DMS153 treated with DMSO at 0.1 percent for 48 hours (cell line): ENCODE data around the gene TMEM178B.
"Not testable (repeated sequence)": the region's sequence is repeated elsewhere in the genome, so short reads cannot be mapped to it uniquely, and the experiment has no call there.

Source experiments
- DNase-seq: peaks from one replicate; lab custom pipeline; 2025; ENCODE audit not compliant: unreplicated experiment; lab: John Stamatoyannopoulos, UW

TMEM178B gene

DNA sequence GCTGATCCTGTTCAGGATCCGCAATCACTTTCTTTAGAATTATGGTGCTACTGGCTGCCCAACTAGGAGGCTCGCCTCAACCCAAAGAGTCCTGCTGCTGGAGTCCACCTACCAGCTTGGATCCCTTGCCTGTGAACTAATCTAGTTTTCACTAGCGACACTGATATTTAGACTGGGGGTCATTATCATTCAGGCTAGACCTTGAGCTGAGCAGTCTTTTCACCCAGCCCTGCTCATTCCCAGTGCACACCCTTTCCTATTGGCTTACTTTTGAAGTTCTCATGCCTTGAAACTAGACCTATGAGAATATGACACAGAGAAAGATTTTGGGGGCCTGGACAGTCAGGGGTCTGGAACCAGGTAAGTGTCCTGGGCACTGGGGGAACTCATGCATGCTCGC lies 107.9 kb downstream of the TMEM178B start:
- no peak for DNase-seq

DNA sequence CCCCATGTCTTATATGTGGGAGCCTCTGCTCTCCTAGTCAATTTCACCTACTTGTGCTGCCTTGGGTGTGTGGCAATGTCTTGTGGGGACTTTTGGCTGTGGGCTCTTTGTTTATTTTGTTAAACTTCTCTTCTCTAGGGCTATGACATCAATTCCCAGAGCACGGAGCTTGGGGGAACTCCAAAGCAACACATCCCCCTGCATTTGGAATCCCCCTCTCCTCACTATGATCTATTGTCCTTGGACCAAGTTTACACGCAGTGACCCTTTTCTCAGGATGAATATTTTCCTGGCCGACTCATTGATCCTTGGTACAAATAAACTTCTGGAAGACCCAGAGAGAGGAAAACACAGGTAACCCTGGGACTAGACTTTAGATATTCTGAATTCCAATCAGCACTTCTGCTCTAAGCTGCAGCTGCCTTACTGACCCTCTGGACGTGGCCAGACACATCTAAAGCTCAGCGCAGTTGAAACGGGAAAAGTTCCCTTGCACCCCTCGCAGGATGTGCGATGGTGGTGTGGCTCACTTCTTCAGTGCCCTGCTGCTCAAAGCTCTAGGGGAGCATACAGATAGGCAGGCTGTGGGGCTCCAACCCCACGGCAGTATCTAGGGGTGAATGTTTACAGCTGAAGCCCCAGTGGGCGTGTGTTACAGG lies 110.8 kb downstream of the TMEM178B start:
- DNase-seq: no peak

GRCh38 chr7:141185369-141185967 lies 111.6 kb downstream of the TMEM178B start:
- DNase-seq: no peak

- DNase-seq: no peak
These were observed 115.4 kb downstream of the TMEM178B start for GRCh38 chr7:141189231-141189630.

DNA sequence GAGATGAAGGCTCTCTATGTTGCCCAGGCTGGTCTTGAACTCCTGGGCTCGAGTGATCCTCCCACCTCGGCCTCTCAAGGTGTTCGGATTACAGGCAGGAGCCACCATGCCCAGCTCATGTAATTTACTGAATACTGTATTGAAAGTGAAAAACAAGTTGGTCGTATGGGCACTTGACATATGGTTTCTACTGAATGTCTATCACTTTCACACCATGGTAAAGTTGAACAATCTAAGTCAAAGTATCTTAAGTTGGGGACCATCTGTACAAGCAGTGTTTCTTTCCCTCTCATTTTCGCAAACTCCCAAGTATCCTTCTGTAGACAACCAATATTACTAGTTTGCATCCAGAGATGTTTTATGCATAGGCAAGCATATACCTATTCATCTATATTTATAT lies 116.6 kb downstream of the TMEM178B start:
- DNase-seq: no peak

GRCh38 chr7:141191277-141191676 lies 117.4 kb downstream of the TMEM178B start:
- DNase-seq: no peak

- no peak for DNase-seq
These were observed 119.2 kb downstream of the TMEM178B start for GRCh38 chr7:141193066-141193465.

DNA sequence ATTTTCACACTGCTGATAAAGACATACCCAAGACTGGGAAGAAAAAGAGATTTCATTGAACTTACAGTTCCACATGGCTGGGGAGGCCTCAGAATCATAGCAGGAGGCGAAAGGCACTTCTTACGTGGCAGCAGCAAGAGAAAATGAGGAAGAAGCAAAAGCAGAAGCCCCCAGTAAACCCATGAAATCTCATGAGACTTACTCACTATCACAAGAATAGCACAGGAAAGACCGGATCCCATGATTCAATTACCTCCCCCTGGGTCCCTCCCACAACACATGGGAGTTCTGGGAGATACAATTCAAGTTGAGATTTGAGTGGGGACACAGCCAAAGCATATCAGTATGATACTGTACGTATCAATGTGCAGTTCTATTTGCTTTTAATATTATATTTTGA lies 121.9 kb downstream of the TMEM178B start:
- not testable (repeated sequence) for DNase-seq

GRCh38 chr7:141198194-141198958 lies 124.5 kb downstream of the TMEM178B start:
- no peak for DNase-seq

- no peak for DNase-seq
These were observed 126.6 kb downstream of the TMEM178B start for GRCh38 chr7:141200191-141201108.

DNA sequence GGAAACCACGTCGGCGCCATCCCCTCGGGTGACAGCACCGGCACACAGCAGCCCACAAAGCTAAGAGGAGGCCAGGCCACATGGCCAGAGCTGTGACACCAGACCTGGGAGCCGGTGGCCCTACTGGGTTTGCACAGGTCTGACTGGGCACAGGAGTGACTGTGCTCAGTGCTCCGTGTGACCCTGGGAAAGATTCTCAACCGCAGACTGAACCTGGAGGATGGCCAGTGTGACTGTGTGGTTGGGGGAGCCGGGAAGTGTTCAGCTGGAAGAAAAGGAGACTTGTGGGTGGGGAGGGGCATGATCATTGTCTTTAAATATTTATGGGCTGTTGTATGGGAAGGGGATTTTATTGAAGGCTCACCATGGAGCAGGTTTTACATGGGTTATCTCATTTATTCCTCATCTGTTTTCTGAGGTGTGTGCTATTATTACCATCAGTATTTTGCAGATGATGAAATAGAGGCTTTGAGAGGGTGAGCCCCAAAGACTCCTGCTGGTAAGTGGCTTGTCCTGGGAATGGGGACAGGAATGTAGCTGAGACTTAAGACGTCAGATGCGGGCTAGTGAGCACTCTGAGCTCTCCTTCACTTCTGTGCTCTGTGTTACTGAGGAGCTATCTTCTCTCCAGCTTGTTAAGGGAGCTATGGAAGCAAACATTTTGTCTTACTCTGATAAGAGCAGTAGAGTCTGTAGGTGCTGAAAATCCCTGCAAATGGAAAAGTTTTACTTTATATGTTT lies 127.5 kb downstream of the TMEM178B start:
- no peak for DNase-seq

DNA sequence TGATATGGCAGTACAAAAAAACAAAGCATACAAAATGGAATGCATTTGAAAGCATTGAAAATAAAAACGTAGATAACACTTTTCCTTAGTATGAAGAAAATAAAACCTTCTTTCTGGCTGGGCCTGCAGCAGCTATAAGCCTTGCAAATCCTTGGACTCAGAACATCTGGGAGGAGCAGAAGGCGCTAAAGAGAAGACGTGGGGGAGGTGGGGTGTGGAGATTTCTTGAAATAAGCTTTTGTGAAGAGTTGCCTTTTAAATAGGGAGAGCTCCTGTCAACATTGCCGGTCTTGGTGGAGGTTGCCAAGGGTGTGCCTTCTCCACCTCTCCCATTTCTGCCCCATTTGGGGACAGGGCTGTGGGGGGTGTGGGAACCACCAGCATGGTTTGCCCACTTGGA lies 128.7 kb downstream of the TMEM178B start:
- DNase-seq: no peak

DNA sequence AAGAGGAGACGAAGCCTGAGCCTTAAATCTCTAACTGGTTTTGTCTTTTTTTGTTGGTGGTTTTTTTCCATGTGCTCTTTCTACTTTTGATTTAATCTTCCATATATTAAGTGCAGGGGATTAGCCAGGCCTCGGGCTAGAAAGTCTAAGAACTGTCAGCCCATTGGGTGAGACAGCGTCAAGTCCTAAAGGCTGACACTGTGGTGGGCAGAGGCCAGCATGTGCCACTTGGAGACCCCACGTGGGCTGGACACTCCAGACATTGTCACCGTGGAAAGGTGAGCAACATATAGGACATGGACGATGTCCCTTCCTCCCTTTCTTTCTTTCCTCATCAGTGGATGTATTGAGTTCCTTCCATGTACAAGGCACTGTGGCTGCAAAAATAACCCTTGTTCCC lies 129.3 kb downstream of the TMEM178B start:
- DNase-seq: no peak

DNA sequence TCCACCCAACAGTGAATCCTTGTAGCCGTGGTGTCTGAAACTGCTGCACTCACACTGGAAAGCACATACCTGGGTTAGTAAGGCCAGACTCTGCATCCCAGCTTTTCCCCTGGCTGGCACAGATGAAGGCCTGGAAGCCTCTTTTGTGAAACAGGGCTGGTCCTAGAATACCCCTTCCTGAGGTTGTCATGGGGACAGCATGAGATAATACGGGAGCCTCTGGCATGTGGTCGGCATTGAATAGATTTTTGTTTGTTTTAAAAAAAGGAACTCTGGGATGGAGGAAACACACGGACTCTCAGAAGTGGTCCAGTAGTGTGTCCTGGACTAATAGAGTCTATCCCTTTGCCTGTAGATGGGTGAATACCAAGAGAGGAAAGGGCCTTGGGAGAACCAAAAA lies 129.7 kb downstream of the TMEM178B start:
- DNase-seq: no peak

DNA sequence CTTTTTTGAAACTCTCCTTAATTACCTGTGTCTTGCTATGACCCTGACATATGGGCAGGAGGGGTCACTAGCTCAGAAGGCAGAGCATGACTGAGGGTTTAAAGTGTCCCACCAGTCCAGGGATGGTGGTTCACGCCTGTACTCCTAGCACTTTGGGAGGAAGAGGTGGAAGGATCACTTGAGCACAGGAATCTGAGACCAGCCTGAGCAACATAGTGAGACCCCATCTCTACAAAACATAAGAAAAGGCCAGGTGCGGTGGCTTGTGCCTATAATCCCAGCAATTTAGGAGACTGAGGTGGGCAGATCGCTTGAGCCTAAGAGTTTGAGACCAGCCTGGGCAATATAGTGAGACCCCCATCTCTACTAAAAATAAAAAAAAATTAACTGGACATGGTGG lies 133.8 kb downstream of the TMEM178B start:
- no peak for DNase-seq

DNA sequence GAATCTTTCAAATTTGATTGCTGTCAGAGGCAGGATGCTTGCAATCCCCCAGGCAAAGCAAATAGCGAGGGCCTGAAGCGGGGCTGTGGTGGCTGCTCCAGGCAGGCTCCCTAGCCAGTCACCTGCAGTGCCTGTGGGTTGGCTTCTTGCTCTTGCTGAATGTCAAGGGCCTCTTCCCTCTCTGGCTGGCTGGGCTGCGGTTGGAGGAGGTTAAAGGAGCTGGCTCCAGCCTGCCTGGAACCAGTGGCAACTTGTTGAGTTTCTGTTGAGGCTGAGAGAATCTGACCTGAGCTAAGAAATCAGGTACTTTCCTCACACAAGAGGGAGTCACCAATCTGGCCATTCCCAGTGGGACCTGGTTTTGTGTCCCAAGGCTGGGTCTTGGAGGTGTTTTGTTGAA lies 134.7 kb downstream of the TMEM178B start:
- DNase-seq: no peak

- no peak for DNase-seq
These were observed 135.6 kb downstream of the TMEM178B start for GRCh38 chr7:141209454-141209853.

DNA sequence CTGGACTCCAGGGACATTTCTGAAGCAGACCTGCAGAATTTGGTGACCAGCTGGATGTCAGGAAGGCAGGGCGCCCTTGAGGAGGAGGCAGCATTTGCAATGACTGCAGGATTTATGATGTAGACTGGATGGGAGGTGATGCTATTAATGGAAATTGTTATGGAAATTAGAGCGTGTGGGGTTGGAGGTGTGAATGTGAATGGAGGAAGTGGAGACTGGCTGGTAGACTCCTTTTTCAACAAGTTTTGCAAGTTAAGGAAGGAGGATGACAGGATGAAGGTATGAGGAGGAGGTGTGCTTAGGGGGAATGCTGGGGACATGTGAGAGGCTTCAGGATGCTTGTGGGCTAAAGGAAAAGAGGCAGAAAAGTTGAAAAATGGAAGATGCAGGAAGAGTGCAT lies 137.0 kb downstream of the TMEM178B start:
- no peak for DNase-seq

- DNase-seq: no peak
These were observed 139.4 kb downstream of the TMEM178B start for GRCh38 chr7:141213226-141213625.

GRCh38 chr7:141217938-141218337 lies 144.1 kb downstream of the TMEM178B start:
- DNase-seq: no peak

GRCh38 chr7:141218941-141219340 lies 145.1 kb downstream of the TMEM178B start:
- DNase-seq: no peak
